Neural crest cell (in vitro differentiated cells): ENCODE measurements around the gene PLA2G2D. TPM values are rescaled to one million over a fixed set of nuclear protein-coding genes. Genes with fewer than 3 reads are reported as not detected.
A peak's percentile ranks its signal among the peaks of the same experiment; 100 is the strongest.

ENCODE experiments used
- DNase-seq: peaks from one replicate; pipeline ENCODE4 v3.0.0; 2021; ENCODE audit warnings: low read depth, mixed read lengths, low spot score
- H3K27ac Mint-ChIP-seq: one replicate; pipeline ENCODE4 v1.8.0; 2021; ENCODE audit warnings: mild to moderate bottlenecking, mixed read lengths; ENCODE audit not compliant: unreplicated experiment
- H3K27me3 Mint-ChIP-seq: 2 replicates; pipeline ENCODE4 v1.8.0; 2021; ENCODE audit warnings: low read depth, mild to moderate bottlenecking, mixed read lengths
- H3K36me3 Mint-ChIP-seq: 2 replicates; pipeline ENCODE4 v1.8.0; 2021; ENCODE audit warnings: low read depth, mild to moderate bottlenecking, mixed read lengths
- H3K4me1 Mint-ChIP-seq: 2 replicates; pipeline ENCODE4 v1.8.0; 2021; ENCODE audit warnings: mixed read lengths
- H3K4me3 Mint-ChIP-seq: one replicate; pipeline ENCODE4 v1.8.0; 2021; ENCODE audit warnings: mild to moderate bottlenecking, mixed read lengths
- H3K9me3 Mint-ChIP-seq: 2 replicates; pipeline ENCODE4 v1.8.0; 2021; ENCODE audit warnings: mixed read lengths
- CTCF ChIP-seq: fragments of 200-600 bp; sonication (generic); conservative IDR thresholded peaks from 2 replicates; pipeline ENCODE4 v1.5.0; 2021; ENCODE audit warnings: antibody characterized with exemption, mild to moderate bottlenecking
- total RNA-seq: library from RNA; stranded (reverse); gene quantifications from 2 replicates; pipeline ENCODE4 v1.2.1, GENCODE V29; 2021

PLA2G2D gene
- total RNA-seq, 1 donor from 2014 or later = not detected

GRCh38 chr1:20152599-20152930, 33.2 kb upstream of the PLA2G2D start:
- H3K27me3 Mint-ChIP-seq = no peaks in the 10 kb centered on the region

GRCh38 chr1:20151906-20152598, 32.7 kb upstream of the PLA2G2D start:
- Mint-ChIP-seq H3K4me1 (peaks cover 11% of the 10 kb centered on the region), H3K9me3 (no peaks in the 10 kb centered on the region), H3K27me3 (no peaks in the 10 kb centered on the region), H3K4me3 (peak overlapping the region; percentile 41), H3K27ac (no peak overlapping the region), H3K36me3 (no peaks in the 10 kb centered on the region)
- TF ChIP-seq CTCF = peak; percentile 93
- peak; percentile 86 for DNase-seq

More at GRCh38 chr1:20152599-20152930, 33.2 kb upstream of the PLA2G2D start:
- Mint-ChIP-seq H3K36me3 (peaks cover 4% of the 10 kb centered on the region), H3K4me1 (peaks cover 11% of the 10 kb centered on the region), H3K4me3 (peak overlapping the region; percentile 41), H3K27ac (peak overlapping the region; percentile 45), H3K9me3 (no peaks in the 10 kb centered on the region)
- TF ChIP-seq CTCF = peak; percentile 26
- no peak for DNase-seq

- DNase-seq = no peak
- Mint-ChIP-seq H3K9me3 (no peaks in the 10 kb centered on the region), H3K27me3 (no peaks in the 10 kb centered on the region), H3K27ac (no peak overlapping the region), H3K4me3 (no peak overlapping the region), H3K36me3 (no peaks in the 10 kb centered on the region), H3K4me1 (peaks cover 11% of the 10 kb centered on the region)
- TF ChIP-seq CTCF = no peak
These were observed 31.6 kb upstream of the PLA2G2D start for GRCh38 chr1:20150969-20151368.

GRCh38 chr1:20150326-20150705, 31.0 kb upstream of the PLA2G2D start:
- no peak overlapping the region for H3K4me3 Mint-ChIP-seq
- H3K27ac Mint-ChIP-seq = no peak overlapping the region
- peaks cover 11% of the 10 kb centered on the region for H3K4me1 Mint-ChIP-seq
- DNase-seq = no peak
- no peak for TF ChIP-seq CTCF
- no peaks in the 10 kb centered on the region for H3K27me3 Mint-ChIP-seq
- no peaks in the 10 kb centered on the region for H3K36me3 Mint-ChIP-seq
- H3K9me3 Mint-ChIP-seq = no peaks in the 10 kb centered on the region

GRCh38 chr1:20149601-20150325, 30.4 kb upstream of the PLA2G2D start:
- no peak for TF ChIP-seq CTCF
- no peak overlapping the region for H3K4me3 Mint-ChIP-seq
- no peaks in the 10 kb centered on the region for H3K9me3 Mint-ChIP-seq
- H3K36me3 Mint-ChIP-seq = no peaks in the 10 kb centered on the region
- no peak overlapping the region for H3K27ac Mint-ChIP-seq
- H3K4me1 Mint-ChIP-seq = peaks cover 11% of the 10 kb centered on the region
- H3K27me3 Mint-ChIP-seq = no peaks in the 10 kb centered on the region
- DNase-seq = no peak
